Coronary artery (tissue), 2 donors: ENCODE data around the gene PSMC3.

Experiments used
- DNase-seq: peaks from one replicate; pipeline ENCODE4 v3.0.0-alpha.2; 2017; ENCODE audit warnings: low spot score
- H3K27ac ChIP-seq, 2 donors: fragments of 200-600 bp; sonication (generic); one replicate each; pipeline ENCODE4 v1.5.1; 2016 to 2019
- H3K4me3 ChIP-seq: fragments of 200-600 bp; sonication (generic); 2 replicates; pipeline ENCODE4 v1.5.1; 2016; ENCODE audit warnings: mild to moderate bottlenecking, moderate library complexity
- CTCF ChIP-seq: fragments of 200-600 bp; sonication (generic); IDR thresholded peaks from one replicate; pipeline ENCODE4 v1.5.1; 2019; ENCODE audit warnings: antibody characterized with exemption

Gene PSMC3

DNA sequence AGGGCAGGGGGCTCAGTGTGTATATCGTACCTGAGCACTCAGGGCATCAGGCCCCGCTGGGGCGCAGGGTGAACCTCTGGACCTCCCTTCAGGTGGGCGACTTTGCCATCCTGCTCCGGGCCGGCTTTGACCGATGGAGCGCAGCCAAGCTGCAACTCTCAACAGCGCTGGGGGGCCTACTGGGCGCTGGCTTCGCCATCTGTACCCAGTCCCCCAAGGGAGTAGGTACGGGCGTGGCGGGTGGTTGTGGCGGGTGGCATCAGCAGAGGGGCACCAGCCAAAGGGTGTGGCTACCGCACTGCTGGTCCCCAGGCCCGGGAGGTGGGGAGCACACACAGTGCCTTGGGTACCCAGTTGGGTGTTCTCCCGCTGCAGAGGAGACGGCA is 11.6 kb downstream of the PSMC3 start:
- no peak for DNase-seq
- no peak for TF ChIP-seq CTCF
- peak overlapping the region in 1 of 2 donors; percentile 89 for H3K27ac ChIP-seq

DNA sequence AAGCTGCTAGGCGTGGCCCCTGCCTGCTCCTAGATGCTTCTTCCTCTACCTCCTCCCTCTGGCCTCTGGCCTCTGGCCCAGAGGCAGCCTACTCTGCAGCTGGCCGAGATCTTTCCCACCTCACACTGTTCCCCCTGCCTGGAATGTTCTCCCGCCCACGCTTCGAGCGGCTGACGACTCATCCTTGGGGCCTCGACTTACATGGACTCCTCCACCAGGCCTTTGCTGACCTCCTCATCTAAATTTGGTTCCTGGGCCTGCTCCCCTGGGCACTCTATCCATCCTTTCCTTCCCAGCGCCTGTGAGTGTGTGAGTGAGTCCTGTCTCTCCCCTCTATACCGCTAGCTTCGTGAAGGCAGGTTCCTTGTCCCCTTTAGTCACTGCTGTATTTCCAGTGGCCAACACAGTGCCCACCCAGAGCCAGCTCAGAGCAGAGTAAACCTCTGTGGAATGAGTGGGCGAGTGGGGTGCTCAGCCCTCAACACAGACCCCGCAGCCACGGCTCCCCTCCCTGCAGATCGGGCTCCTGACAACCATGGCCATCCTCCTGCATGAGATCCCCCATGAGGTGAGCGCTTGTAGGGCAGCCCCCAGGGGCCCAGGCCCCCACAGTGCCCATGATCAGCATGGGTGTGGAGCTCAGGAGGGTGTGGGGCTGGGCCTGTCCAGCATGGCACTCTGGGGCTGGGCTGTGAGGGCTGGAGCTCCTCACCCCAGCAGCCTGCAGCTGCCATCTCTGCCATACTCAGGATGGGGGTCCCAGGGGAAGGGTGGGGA is 12.1 kb downstream of the PSMC3 start:
- no peak for TF ChIP-seq CTCF
- H3K27ac ChIP-seq: peak overlapping the region in 1 of 2 donors; percentile 89
- DNase-seq: no peak
- H3K4me3 ChIP-seq: no peak overlapping the region

More for the DNA sequence above, 11.6 kb downstream of the PSMC3 start:
- no peak overlapping the region for H3K4me3 ChIP-seq

DNA sequence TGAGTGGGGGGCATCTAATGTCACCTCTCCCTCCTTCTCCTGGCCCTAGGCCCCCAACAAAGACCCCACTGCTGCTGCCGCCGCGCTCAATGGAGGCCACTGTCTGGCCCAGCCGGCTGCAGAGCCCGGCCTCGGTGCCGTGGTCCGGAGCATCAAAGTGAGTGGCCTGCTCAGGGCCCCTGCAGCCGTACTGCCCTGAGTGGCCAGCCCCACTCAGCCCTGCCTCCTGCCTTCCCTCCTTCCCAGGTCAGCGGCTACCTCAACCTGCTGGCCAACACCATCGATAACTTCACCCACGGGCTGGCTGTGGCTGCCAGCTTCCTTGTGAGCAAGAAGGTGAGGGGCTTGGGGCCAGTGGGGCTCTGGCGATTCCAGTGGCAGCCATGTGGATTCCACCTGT is 12.9 kb downstream of the PSMC3 start:
- H3K27ac ChIP-seq: peak overlapping the region in 1 of 2 donors; percentile 89
- no peak for DNase-seq

GRCh38 chr11:47411884-47412746 is 14.1 kb downstream of the PSMC3 start:
- H3K27ac ChIP-seq: peak overlapping the region in 1 of 2 donors; percentile 31
- H3K4me3 ChIP-seq: no peak overlapping the region
- TF ChIP-seq CTCF: peak; percentile 58
- no peak for DNase-seq

More for the DNA sequence above, 12.9 kb downstream of the PSMC3 start:
- TF ChIP-seq CTCF: no peak
- no peak overlapping the region for H3K4me3 ChIP-seq

GRCh38 chr11:47410370-47411264 is 15.6 kb downstream of the PSMC3 start:
- DNase-seq: peak; percentile 67
- Histone ChIP-seq H3K27ac (peak overlapping the region; percentile 96 to 100), H3K4me3 (peak overlapping the region; percentile 99)
- TF ChIP-seq CTCF: no peak

- peak; percentile 70 for DNase-seq
- no peak for TF ChIP-seq CTCF
- peak overlapping the region; percentile 96 to 100 for H3K27ac ChIP-seq
- peak overlapping the region; percentile 99 for H3K4me3 ChIP-seq
Observed at GRCh38 chr11:47409440-47410369, 16.5 kb downstream of the PSMC3 start.
